Measurements from ENCODE around the gene MTNR1A. TPM values are rescaled to one million over a fixed set of nuclear protein-coding genes. Genes with fewer than 3 reads are reported as not detected.

Gene MTNR1A
- total RNA-seq, 1 experiment from 2014 or later: 0.84 TPM

DNA sequence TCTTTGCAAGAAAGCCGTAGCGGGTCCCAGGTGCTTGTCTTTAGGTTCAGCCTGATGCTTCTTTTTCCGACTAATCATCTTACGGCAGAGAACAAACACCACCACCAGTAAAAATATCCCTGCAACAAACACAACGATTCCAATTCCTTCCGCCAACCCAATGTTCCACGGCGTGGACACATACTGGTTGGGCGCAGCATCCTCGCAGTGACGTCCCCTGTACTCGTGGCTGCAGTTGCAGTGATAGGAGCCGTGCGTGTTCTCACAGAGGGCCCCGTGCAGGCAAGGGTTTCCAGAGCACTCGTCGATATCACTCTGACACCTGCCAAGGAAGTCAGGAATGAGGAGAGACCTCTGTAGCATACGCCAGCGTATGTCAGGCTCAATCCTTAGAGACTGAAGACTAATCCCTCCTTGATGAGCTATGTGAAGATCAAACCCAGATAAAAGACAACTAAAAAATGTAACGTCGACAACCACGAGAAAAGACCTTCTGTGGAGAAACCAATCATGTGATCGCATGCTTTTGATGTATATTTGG is 41.6 kb upstream of the MTNR1A start (continued):
- TF ChIP-seq, protein P1, sequence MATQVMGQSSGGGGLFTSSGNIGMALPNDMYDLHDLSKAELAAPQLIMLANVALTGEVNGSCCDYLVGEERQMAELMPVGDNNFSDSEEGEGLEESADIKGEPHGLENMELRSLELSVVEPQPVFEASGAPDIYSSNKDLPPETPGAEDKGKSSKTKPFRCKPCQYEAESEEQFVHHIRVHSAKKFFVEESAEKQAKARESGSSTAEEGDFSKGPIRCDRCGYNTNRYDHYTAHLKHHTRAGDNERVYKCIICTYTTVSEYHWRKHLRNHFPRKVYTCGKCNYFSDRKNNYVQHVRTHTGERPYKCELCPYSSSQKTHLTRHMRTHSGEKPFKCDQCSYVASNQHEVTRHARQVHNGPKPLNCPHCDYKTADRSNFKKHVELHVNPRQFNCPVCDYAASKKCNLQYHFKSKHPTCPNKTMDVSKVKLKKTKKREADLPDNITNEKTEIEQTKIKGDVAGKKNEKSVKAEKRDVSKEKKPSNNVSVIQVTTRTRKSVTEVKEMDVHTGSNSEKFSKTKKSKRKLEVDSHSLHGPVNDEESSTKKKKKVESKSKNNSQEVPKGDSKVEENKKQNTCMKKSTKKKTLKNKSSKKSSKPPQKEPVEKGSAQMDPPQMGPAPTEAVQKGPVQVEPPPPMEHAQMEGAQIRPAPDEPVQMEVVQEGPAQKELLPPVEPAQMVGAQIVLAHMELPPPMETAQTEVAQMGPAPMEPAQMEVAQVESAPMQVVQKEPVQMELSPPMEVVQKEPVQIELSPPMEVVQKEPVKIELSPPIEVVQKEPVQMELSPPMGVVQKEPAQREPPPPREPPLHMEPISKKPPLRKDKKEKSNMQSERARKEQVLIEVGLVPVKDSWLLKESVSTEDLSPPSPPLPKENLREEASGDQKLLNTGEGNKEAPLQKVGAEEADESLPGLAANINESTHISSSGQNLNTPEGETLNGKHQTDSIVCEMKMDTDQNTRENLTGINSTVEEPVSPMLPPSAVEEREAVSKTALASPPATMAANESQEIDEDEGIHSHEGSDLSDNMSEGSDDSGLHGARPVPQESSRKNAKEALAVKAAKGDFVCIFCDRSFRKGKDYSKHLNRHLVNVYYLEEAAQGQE (IDR thresholded peaks at IDR 0.05; ENCODE audit: low read depth): no peak
- TF ChIP-seq ELF1 (IDR thresholded peaks at IDR 0.05; ENCODE audit: borderline replicate concordance, low read depth) (no peak), POLR2AphosphoS5 (IDR thresholded peaks at IDR 0.05; ENCODE audit: low read depth, low read length) (no peak), POLR2A (IDR thresholded peaks at IDR 0.05; ENCODE audit: borderline replicate concordance, extremely low read depth, insufficient read depth, insufficient read length) (no peak), ZNF274 (IDR thresholded peaks at IDR 0.05; ENCODE audit: low read depth, low read length) (no peak)

DNA sequence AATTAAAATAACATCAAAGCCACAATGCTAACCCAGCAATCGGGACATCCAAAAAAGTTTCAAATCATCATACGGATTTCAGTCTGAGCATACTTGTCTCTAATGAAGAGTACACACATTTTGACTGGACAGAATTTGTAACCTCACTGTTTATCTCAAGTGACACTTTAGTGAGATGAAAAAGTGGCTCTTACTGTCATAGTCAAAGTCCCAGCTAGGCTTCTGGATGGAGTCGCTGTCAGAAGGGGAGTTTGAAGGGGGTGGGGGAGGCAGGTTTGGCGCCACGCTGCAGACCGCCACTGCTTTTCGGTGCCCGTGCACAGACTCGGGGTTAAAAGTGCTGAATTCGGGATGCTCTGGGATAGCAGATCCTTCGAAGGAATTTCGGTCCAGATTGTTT is 41.0 kb upstream of the MTNR1A start:
- Histone ChIP-seq H3K4me2 (ENCODE audit: low read length) (no peak overlapping the region), H3K27me3 (ENCODE audit: insufficient read depth, low read length) (no peaks in the 10 kb centered on the region), H4K20me1 (ENCODE audit: insufficient read depth) (peaks cover 56% of the 10 kb centered on the region), H3K4me3 (replicated peaks in 1 of 2; ENCODE audit: low read depth in 1 of 2, low read length in 2 of 2) (no peak overlapping the region), H3K9me3 (ENCODE audit: control insufficient read depth in 1 of 2, insufficient read depth in 1 of 2, low read depth in 1 of 2, low read length in 2 of 2) (no peaks in the 10 kb centered on the region), H3K4me1 (ENCODE audit: control insufficient read depth in 1 of 2, insufficient read depth in 2 of 2, low read length in 2 of 2) (no peaks in the 10 kb centered on the region), H3K9ac (ENCODE audit: low read length) (no peak overlapping the region), H3K79me2 (ENCODE audit: insufficient read depth, low read length) (peaks cover 100% of the 10 kb centered on the region), H2AFZ (ENCODE audit: low read depth, low read length, poor library complexity, severe bottlenecking) (no peak overlapping the region), H3K27ac (ENCODE audit: low read depth, low read length) (no peak overlapping the region), H3K9me2 (ENCODE audit: insufficient read depth) (no peaks in the 10 kb centered on the region), H3K36me3 (ENCODE audit: control insufficient read depth in 1 of 2, insufficient read depth in 2 of 2, low read length in 2 of 2) (peaks cover 89% of the 10 kb centered on the region in 2 experiments)
- ChIA-PET CTCF (interaction anchor here (1.4 kb wide), 1 partner anchor 9 kb away, joined by 5 read pairs; no protein-coding TSS in a partner anchor), POLR2A (no interaction called here), RAD21 (ENCODE audit: low non-redundant PET in 1 of 2, low total read pairs in 2 of 2, uncharacterized antibody in 2 of 2, unreplicated experiment in 2 of 2) (no interaction called here)
- DNase-seq (ENCODE audit: low read depth, low spot score): no peak
- BruUV-seq (replicated peaks): no TSS peak
- no peak for ATAC-seq
- TF ChIP-seq POLR2A (IDR thresholded peaks at IDR 0.05; ENCODE audit: borderline replicate concordance, extremely low read depth, insufficient read depth, insufficient read length) (no peak), ZFX (IDR thresholded peaks at IDR 0.05) (no peak)
- intact Hi-C loops (cut with micrococcal nuclease): no loop called here

All from HCT116 (cell line).